Measurements from ENCODE around the gene ALKBH8. TPM values are rescaled to one million over a fixed set of nuclear protein-coding genes. Genes with fewer than 3 reads are reported as not detected.
"Not testable (repeated sequence)": the region's sequence is repeated elsewhere in the genome, so short reads cannot be mapped to it uniquely, and the experiment has no call there.

The ALKBH8 gene
- total and polyA plus RNA-seq, 9 donors, result 5.7 to 8.8 (median 6.9) TPM

GRCh38 chr11:107593951-107594350 lies 28.4 kb upstream of the ALKBH8 start:
- 35% methylated on average over 4 of the region's 4 CpGs for WGBS (ENCODE audit: insufficient coverage)
- no peak for DNase-seq
- Histone ChIP-seq H3K9me3 (replicated peaks; ENCODE audit: control insufficient read depth, low read depth, low read length) (no peaks in the 10 kb centered on the region), H3K36me3 (ENCODE audit: control insufficient read depth, insufficient read depth, low read length) (no peaks in the 10 kb centered on the region), H3K4me3 (ENCODE audit: low read length) (no peak overlapping the region), H3K4me1 (ENCODE audit: control insufficient read depth, insufficient read depth, low read length) (peaks cover 10% of the 10 kb centered on the region), H3K27me3 (ENCODE audit: control insufficient read depth, insufficient read depth, low read length) (peaks cover 38% of the 10 kb centered on the region), H3K27ac (ENCODE audit: low read length) (no peak overlapping the region)

GRCh38 chr11:107592813-107593212 lies 27.3 kb upstream of the ALKBH8 start:
- H3K27ac ChIP-seq (ENCODE audit: low read length), result no peak overlapping the region
- peaks cover 10% of the 10 kb centered on the region for H3K4me1 ChIP-seq (ENCODE audit: control insufficient read depth, insufficient read depth, low read length)
- no peaks in the 10 kb centered on the region for H3K36me3 ChIP-seq (ENCODE audit: control insufficient read depth, insufficient read depth, low read length)
- WGBS (ENCODE audit: insufficient coverage), result 10% methylated on average over 2 of the region's 5 CpGs
- peaks cover 35% of the 10 kb centered on the region for H3K27me3 ChIP-seq (ENCODE audit: control insufficient read depth, insufficient read depth, low read length)
- peak; percentile 35 for DNase-seq
- H3K9me3 ChIP-seq (replicated peaks; ENCODE audit: control insufficient read depth, low read depth, low read length), result no peaks in the 10 kb centered on the region
- H3K4me3 ChIP-seq (ENCODE audit: low read length), result no peak overlapping the region

GRCh38 chr11:107592231-107592590 lies 26.7 kb upstream of the ALKBH8 start:
- H3K9me3 ChIP-seq (replicated peaks; ENCODE audit: control insufficient read depth, low read depth, low read length), result no peaks in the 10 kb centered on the region
- 20% methylated on average over 1 of the region's 6 CpGs for WGBS (ENCODE audit: insufficient coverage)
- DNase-seq, result peak; percentile 18
- H3K27ac ChIP-seq (ENCODE audit: low read length), result no peak overlapping the region
- peak overlapping the region; percentile 63 for H3K4me3 ChIP-seq (ENCODE audit: low read length)
- peaks cover 35% of the 10 kb centered on the region for H3K27me3 ChIP-seq (ENCODE audit: control insufficient read depth, insufficient read depth, low read length)
- H3K36me3 ChIP-seq (ENCODE audit: control insufficient read depth, insufficient read depth, low read length), result no peaks in the 10 kb centered on the region
- peaks cover 10% of the 10 kb centered on the region for H3K4me1 ChIP-seq (ENCODE audit: control insufficient read depth, insufficient read depth, low read length)

- peak; percentile 24 for DNase-seq
- no peak overlapping the region for H3K27ac ChIP-seq (ENCODE audit: low read length)
- peaks cover 38% of the 10 kb centered on the region for H3K27me3 ChIP-seq (ENCODE audit: control insufficient read depth, insufficient read depth, low read length)
- 1% methylated on average over 45 of the region's 49 CpGs for WGBS (ENCODE audit: insufficient coverage)
- H3K4me1 ChIP-seq (ENCODE audit: control insufficient read depth, insufficient read depth, low read length), result peaks cover 10% of the 10 kb centered on the region
- no peaks in the 10 kb centered on the region for H3K9me3 ChIP-seq (replicated peaks; ENCODE audit: control insufficient read depth, low read depth, low read length)
- peak overlapping the region; percentile 63 for H3K4me3 ChIP-seq (ENCODE audit: low read length)
- H3K36me3 ChIP-seq (ENCODE audit: control insufficient read depth, insufficient read depth, low read length), result no peaks in the 10 kb centered on the region
Measured at GRCh38 chr11:107591378-107592230, 26.1 kb upstream of the ALKBH8 start.

GRCh38 chr11:107590460-107591377 lies 25.2 kb upstream of the ALKBH8 start, which contains the start of gene ELMOD1:
Gene ELMOD1 (plus strand): TSS chr11:107591147. CDS start chr11:107618190, 27,043 bp downstream.
- Histone ChIP-seq H3K4me3 (ENCODE audit: low read length) (peak within 1 kb of the TSS; percentile 63), H3K36me3 (ENCODE audit: control insufficient read depth, insufficient read depth, low read length) (no peaks in the 10 kb centered on the region), H3K9me3 (replicated peaks; ENCODE audit: control insufficient read depth, low read depth, low read length) (no peaks in the 10 kb centered on the region), H3K27ac (ENCODE audit: low read length) (no peak within 1 kb of the TSS), H3K27me3 (ENCODE audit: control insufficient read depth, insufficient read depth, low read length) (peaks cover 38% of the 10 kb centered on the region), H3K4me1 (ENCODE audit: control insufficient read depth, insufficient read depth, low read length) (peaks cover 10% of the 10 kb centered on the region)
- DNase-seq, result peak; percentile 65
- under 1% methylated on average over 66 of the region's 74 CpGs for WGBS (ENCODE audit: insufficient coverage)

GRCh38 chr11:107587306-107587979 lies 21.9 kb upstream of the ALKBH8 start:
- Histone ChIP-seq H3K4me1 (ENCODE audit: control insufficient read depth, insufficient read depth, low read length) (peaks cover 10% of the 10 kb centered on the region), H3K9me3 (replicated peaks; ENCODE audit: control insufficient read depth, low read depth, low read length) (no peaks in the 10 kb centered on the region), H3K4me3 (ENCODE audit: low read length) (no peak overlapping the region), H3K27me3 (ENCODE audit: control insufficient read depth, insufficient read depth, low read length) (peaks cover 27% of the 10 kb centered on the region), H3K36me3 (ENCODE audit: control insufficient read depth, insufficient read depth, low read length) (no peaks in the 10 kb centered on the region), H3K27ac (ENCODE audit: low read length) (no peak overlapping the region)
- DNase-seq, result no peak
- WGBS (ENCODE audit: insufficient coverage), result 37% methylated on average over 2 of the region's 5 CpGs

GRCh38 chr11:107583629-107584195 lies 18.2 kb upstream of the ALKBH8 start:
- DNase-seq, result no peak
- Histone ChIP-seq H3K4me3 (ENCODE audit: low read length) (no peak overlapping the region), H3K4me1 (ENCODE audit: control insufficient read depth, insufficient read depth, low read length) (no peaks in the 10 kb centered on the region), H3K36me3 (ENCODE audit: control insufficient read depth, insufficient read depth, low read length) (no peaks in the 10 kb centered on the region), H3K27ac (ENCODE audit: low read length) (no peak overlapping the region), H3K27me3 (ENCODE audit: control insufficient read depth, insufficient read depth, low read length) (peaks cover 3% of the 10 kb centered on the region), H3K9me3 (replicated peaks; ENCODE audit: control insufficient read depth, low read depth, low read length) (no peaks in the 10 kb centered on the region)
- 7% methylated on average over 2 of the region's 3 CpGs for WGBS (ENCODE audit: insufficient coverage)

- Histone ChIP-seq H3K9me3 (replicated peaks; ENCODE audit: control insufficient read depth, low read depth, low read length) (no peaks in the 10 kb centered on the region), H3K4me3 (ENCODE audit: low read length) (no peak overlapping the region), H3K27ac (ENCODE audit: low read length) (no peak overlapping the region), H3K4me1 (ENCODE audit: control insufficient read depth, insufficient read depth, low read length) (no peaks in the 10 kb centered on the region), H3K36me3 (ENCODE audit: control insufficient read depth, insufficient read depth, low read length) (no peaks in the 10 kb centered on the region), H3K27me3 (ENCODE audit: control insufficient read depth, insufficient read depth, low read length) (no peaks in the 10 kb centered on the region)
- no peak for DNase-seq
- 10% methylated on average over 2 of the region's 3 CpGs for WGBS (ENCODE audit: insufficient coverage)
Measured at GRCh38 chr11:107581147-107581546, 15.6 kb upstream of the ALKBH8 start.

- no CpG with 5 or more reads among the region's 2 CpGs for WGBS (ENCODE audit: insufficient coverage)
- DNase-seq; H3K4me1 ChIP-seq (ENCODE audit: control insufficient read depth, insufficient read depth, low read length); H3K36me3 ChIP-seq (ENCODE audit: control insufficient read depth, insufficient read depth, low read length); H3K9me3 ChIP-seq (replicated peaks; ENCODE audit: control insufficient read depth, low read depth, low read length); H3K27me3 ChIP-seq (ENCODE audit: control insufficient read depth, insufficient read depth, low read length); H3K4me3 ChIP-seq (ENCODE audit: low read length); H3K27ac ChIP-seq (ENCODE audit: low read length): not testable (repeated sequence)
Measured at GRCh38 chr11:107579169-107579568, 13.6 kb upstream of the ALKBH8 start.
